Caco-2 (cell line): ENCODE results near the gene APC. TPM values are rescaled to one million over a fixed set of nuclear protein-coding genes. Genes with fewer than 3 reads are reported as not detected.

Experiments used
- BruUV-seq: library from RNA; stranded (reverse); fragments of 400-500 nt; replicated peaks from 2 replicates; lab custom pipeline; 2021; lab: Mats Ljungman, UMichigan
- CTCF ChIA-PET: fragments of 300-600 bp; sonication (Branson Sonifier 250); formaldehyde crosslinking; loops from one replicate; lab custom pipeline; 2022; ENCODE audit warnings: antibody characterized with exemption; lab: Charles Lee
- POLR2A ChIA-PET: fragments of 300-600 bp; sonication (Branson Sonifier 250); formaldehyde crosslinking; loops from one replicate; lab custom pipeline; 2022; ENCODE audit warnings: antibody characterized with exemption; lab: Charles Lee
- DNase-seq, 2 experiments: peaks; one replicate each; pipeline versions ENCODE4 v3.0.0 to v3.0.0-alpha.2; 2020 to 2022
- H3K27me3 ChIP-seq: replicated peaks from 2 replicates; pipeline ENCODE4 v1.6.0; 2011; ENCODE audit warnings: low read length; ENCODE audit not compliant: control insufficient read depth, insufficient read depth
- H3K36me3 ChIP-seq: 2 replicates; pipeline ENCODE4 v1.5.1; 2011; ENCODE audit warnings: low read length; ENCODE audit not compliant: control insufficient read depth, insufficient read depth
- H3K4me1 ChIP-seq: fragments of 250-450 bp; sonication (Bioruptor Pico); 2 replicates; pipeline ENCODE4 v1.5.1; 2020; ENCODE audit warnings: mild to moderate bottlenecking
- H3K4me3 ChIP-seq: 2 replicates; pipeline ENCODE4 v1.5.1; 2011; ENCODE audit warnings: low read depth, mild to moderate bottlenecking, control low read depth, low read length
- H3K9me3 ChIP-seq: fragments of 250-450 bp; sonication (Bioruptor Pico); 2 replicates; pipeline ENCODE4 v1.5.1; 2020; ENCODE audit warnings: mild to moderate bottlenecking, moderate library complexity
- H3K27ac Mint-ChIP-seq: one replicate; pipeline ENCODE4 v1.8.0; 2022; ENCODE audit warnings: mixed read lengths; ENCODE audit not compliant: unreplicated experiment
- H3K27me3 Mint-ChIP-seq: one replicate; pipeline ENCODE4 v1.8.0; 2022; ENCODE audit warnings: mixed read lengths; ENCODE audit not compliant: insufficient read depth, unreplicated experiment
- H3K36me3 Mint-ChIP-seq: one replicate; pipeline ENCODE4 v1.8.0; 2022; ENCODE audit warnings: mild to moderate bottlenecking, mixed read lengths; ENCODE audit not compliant: insufficient read depth, unreplicated experiment
- H3K4me1 Mint-ChIP-seq: one replicate; pipeline ENCODE4 v1.8.0; 2022; ENCODE audit warnings: low read depth, mixed read lengths; ENCODE audit not compliant: unreplicated experiment
- H3K4me3 Mint-ChIP-seq: one replicate; pipeline ENCODE4 v1.8.0; 2022; ENCODE audit warnings: mild to moderate bottlenecking, moderate library complexity, mixed read lengths; ENCODE audit not compliant: unreplicated experiment
- H3K9me3 Mint-ChIP-seq: one replicate; pipeline ENCODE4 v1.8.0; 2022; ENCODE audit warnings: mixed read lengths; ENCODE audit not compliant: unreplicated experiment
- intact Hi-C: fragments of 100-400 bp; cut with micrococcal nuclease; formaldehyde crosslinking; loops from one replicate; pipeline ENCODE4 v1.10.0; 2022; ENCODE audit not compliant: unreplicated experiment
- total RNA-seq: library from RNA; stranded (reverse); gene quantifications from 2 replicates; pipeline ENCODE4 v1.2.3, GENCODE V29; 2022
- TF ChIP-seq, protein P1 (sequence below), 2 experiments: fragments of 200-600 bp in 1 of 2; IDR thresholded peaks; 1 replicate in 1 of 2; 2 replicates in 1 of 2; pipeline versions ENCODE4 v1.5.1 to v1.8.0; 2011 to 2022; ENCODE audit warnings: antibody characterized with exemption in 1 of 2, control low read depth in 1 of 2, inconsistent platforms in 1 of 2, low read depth in 1 of 2, low read length in 1 of 2, mild to moderate bottlenecking in 1 of 2, moderate library complexity in 1 of 2; ENCODE audit not compliant: insufficient read depth in 1 of 2, severe bottlenecking in 1 of 2, unreplicated experiment in 1 of 2

Gene APC
- total RNA-seq, 1 experiment from 2014 or later, result 28.6 TPM

- DNase-seq, result no peak
- H3K9me3 Mint-ChIP-seq, result no peaks in the 10 kb centered on the region
- CTCF ChIA-PET, result no interaction called here
- no peaks in the 10 kb centered on the region for H3K9me3 ChIP-seq
- no peak overlapping the region for H3K27ac Mint-ChIP-seq
- intact Hi-C loops, result no loop called here
- no peak overlapping the region for H3K4me3 Mint-ChIP-seq
- TF ChIP-seq, protein P1, sequence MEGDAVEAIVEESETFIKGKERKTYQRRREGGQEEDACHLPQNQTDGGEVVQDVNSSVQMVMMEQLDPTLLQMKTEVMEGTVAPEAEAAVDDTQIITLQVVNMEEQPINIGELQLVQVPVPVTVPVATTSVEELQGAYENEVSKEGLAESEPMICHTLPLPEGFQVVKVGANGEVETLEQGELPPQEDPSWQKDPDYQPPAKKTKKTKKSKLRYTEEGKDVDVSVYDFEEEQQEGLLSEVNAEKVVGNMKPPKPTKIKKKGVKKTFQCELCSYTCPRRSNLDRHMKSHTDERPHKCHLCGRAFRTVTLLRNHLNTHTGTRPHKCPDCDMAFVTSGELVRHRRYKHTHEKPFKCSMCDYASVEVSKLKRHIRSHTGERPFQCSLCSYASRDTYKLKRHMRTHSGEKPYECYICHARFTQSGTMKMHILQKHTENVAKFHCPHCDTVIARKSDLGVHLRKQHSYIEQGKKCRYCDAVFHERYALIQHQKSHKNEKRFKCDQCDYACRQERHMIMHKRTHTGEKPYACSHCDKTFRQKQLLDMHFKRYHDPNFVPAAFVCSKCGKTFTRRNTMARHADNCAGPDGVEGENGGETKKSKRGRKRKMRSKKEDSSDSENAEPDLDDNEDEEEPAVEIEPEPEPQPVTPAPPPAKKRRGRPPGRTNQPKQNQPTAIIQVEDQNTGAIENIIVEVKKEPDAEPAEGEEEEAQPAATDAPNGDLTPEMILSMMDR (IDR thresholded peaks at IDR 0.05; ENCODE audit: insufficient read depth in 1 of 2, low read depth in 1 of 2, low read length in 1 of 2, severe bottlenecking in 1 of 2, unreplicated experiment in 1 of 2), result no peak
- no peaks in the 10 kb centered on the region for H3K4me1 ChIP-seq
- no TSS peak for BruUV-seq
- peaks cover 1% of the 10 kb centered on the region for H3K36me3 ChIP-seq
- no peaks in the 10 kb centered on the region for H3K27me3 Mint-ChIP-seq
- POLR2A ChIA-PET, result no interaction called here
- H3K36me3 Mint-ChIP-seq, result peaks cover 78% of the 10 kb centered on the region
- no peaks in the 10 kb centered on the region for H3K4me1 Mint-ChIP-seq
- H3K27me3 ChIP-seq, result no peaks in the 10 kb centered on the region
- H3K4me3 ChIP-seq, result no peak overlapping the region
These were observed 129.7 kb downstream of the APC start for GRCh38 chr5:112867411-112867810.

- no peaks in the 10 kb centered on the region for H3K9me3 Mint-ChIP-seq
- no peak overlapping the region for H3K4me3 ChIP-seq
- H3K4me3 Mint-ChIP-seq, result no peak overlapping the region
- TF ChIP-seq, protein P1 (IDR thresholded peaks at IDR 0.05; ENCODE audit: insufficient read depth in 1 of 2, low read depth in 1 of 2, low read length in 1 of 2, severe bottlenecking in 1 of 2, unreplicated experiment in 1 of 2), result no peak
- H3K4me1 Mint-ChIP-seq, result peaks cover 6% of the 10 kb centered on the region
- no peaks in the 10 kb centered on the region for H3K9me3 ChIP-seq
- H3K36me3 ChIP-seq, result peaks cover 1% of the 10 kb centered on the region
- no peaks in the 10 kb centered on the region for H3K4me1 ChIP-seq
- BruUV-seq, result no TSS peak
- H3K27ac Mint-ChIP-seq, result no peak overlapping the region
- H3K27me3 Mint-ChIP-seq, result no peaks in the 10 kb centered on the region
- H3K27me3 ChIP-seq, result no peaks in the 10 kb centered on the region
- peaks cover 81% of the 10 kb centered on the region for H3K36me3 Mint-ChIP-seq
- DNase-seq, result no peak
- CTCF ChIA-PET, result no interaction called here
- POLR2A ChIA-PET, result interaction anchor here (0.6 kb wide), 1 partner anchor 9 kb away, joined by 3 read pairs; no protein-coding TSS in a partner anchor
- intact Hi-C loops, result no loop called here
These were observed 132.3 kb downstream of the APC start for GRCh38 chr5:112869948-112870347.

GRCh38 chr5:112870966-112871365 lies 133.3 kb downstream of the APC start:
- BruUV-seq, result no TSS peak
- TF ChIP-seq, protein P1 (IDR thresholded peaks at IDR 0.05; ENCODE audit: insufficient read depth in 1 of 2, low read depth in 1 of 2, low read length in 1 of 2, severe bottlenecking in 1 of 2, unreplicated experiment in 1 of 2), result no peak

More at GRCh38 chr5:112870966-112871365, 133.3 kb downstream of the APC start:
- CTCF ChIA-PET, result no interaction called here
- Histone ChIP-seq H3K36me3 (peaks cover 1% of the 10 kb centered on the region), H3K9me3 (no peaks in the 10 kb centered on the region), H3K4me1 (no peaks in the 10 kb centered on the region), H3K4me3 (no peak overlapping the region), H3K27me3 (no peaks in the 10 kb centered on the region)
- intact Hi-C loops, result no loop called here
- Mint-ChIP-seq H3K27me3 (no peaks in the 10 kb centered on the region), H3K9me3 (no peaks in the 10 kb centered on the region), H3K27ac (no peak overlapping the region), H3K36me3 (peaks cover 84% of the 10 kb centered on the region), H3K4me3 (no peak overlapping the region), H3K4me1 (peaks cover 6% of the 10 kb centered on the region)
- no peak for DNase-seq
- POLR2A ChIA-PET, result no interaction called here
